NCI-H2227 (cell line): ENCODE measurements around the gene LAD1.

Experiments used
- DNase-seq: peaks from one replicate; lab custom pipeline; 2025; ENCODE audit not compliant: unreplicated experiment; lab: John Stamatoyannopoulos, UW

LAD1 gene

DNA sequence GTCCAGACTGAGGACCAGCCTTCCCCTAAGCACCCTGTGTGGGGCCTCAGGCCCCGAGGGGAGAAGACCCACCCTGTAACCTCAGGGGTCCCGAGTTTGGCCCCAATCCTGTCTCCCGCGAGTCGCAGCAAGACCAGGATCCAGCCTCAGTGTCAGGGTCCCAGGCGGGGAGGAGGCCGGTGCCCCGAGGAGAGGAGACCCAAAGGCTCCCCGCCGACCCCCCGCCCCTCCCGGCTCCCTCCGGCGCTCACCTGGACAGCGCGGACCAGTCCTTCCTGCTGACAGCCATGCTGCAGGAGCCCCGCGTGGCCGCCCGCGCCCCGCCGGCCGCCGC is at the start of gene LAD1:
LAD1 (minus strand) TSS at position 307 of the 334 bp plus-strand sequence; CDS start at position 289, 18 bp downstream.
- DNase-seq: no peak

- DNase-seq: peak; percentile 26
Observed at GRCh38 chr1:201447903-201448871, 49.1 kb upstream of the LAD1 start.

- DNase-seq: no peak
Observed at GRCh38 chr1:201445310-201445709, 46.2 kb upstream of the LAD1 start.

DNA sequence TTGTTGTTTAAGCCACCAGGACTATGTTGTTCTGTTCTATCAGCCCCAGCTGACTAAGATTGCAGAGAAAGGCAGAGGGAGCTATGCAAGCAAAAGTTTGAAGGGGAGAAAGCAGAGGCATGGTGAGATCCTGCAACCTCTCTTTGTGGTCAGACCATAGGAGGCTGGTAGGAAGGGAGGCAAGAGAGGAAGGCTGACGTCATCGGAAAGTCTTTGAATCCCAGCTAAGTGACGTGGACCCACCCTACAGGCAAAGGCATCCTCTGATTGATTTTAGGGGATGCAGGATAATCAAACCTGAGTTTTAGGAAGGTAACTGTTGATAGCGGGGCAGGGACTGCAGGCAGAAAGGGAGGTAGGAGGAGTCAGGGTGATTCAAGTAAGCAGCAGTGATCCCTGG is 45.7 kb upstream of the LAD1 start:
- no peak for DNase-seq

- no peak for DNase-seq
Observed at GRCh38 chr1:201443747-201444146, 44.6 kb upstream of the LAD1 start.

DNA sequence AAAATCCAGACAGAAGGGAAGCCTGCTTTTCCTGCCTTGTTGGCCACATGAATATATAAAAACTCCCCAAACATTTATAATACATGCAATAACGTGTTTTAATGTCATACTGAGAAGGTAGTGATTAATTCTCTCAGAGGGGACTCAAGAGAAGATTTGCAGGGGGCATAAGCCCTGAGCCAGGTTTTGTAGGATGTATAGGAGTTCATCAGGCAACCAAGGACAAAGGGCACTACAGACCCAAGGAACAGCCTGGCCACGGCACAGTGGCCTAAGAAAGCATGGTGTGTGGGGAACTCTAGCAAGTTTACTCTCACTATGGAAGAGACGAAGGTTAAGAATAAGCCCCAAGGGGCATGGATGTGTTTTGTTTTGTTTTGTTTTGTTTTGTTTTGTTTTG is 37.8 kb upstream of the LAD1 start:
- no peak for DNase-seq

- peak; percentile 58 for DNase-seq
Observed at GRCh38 chr1:201436393-201436792, 37.3 kb upstream of the LAD1 start.

DNA sequence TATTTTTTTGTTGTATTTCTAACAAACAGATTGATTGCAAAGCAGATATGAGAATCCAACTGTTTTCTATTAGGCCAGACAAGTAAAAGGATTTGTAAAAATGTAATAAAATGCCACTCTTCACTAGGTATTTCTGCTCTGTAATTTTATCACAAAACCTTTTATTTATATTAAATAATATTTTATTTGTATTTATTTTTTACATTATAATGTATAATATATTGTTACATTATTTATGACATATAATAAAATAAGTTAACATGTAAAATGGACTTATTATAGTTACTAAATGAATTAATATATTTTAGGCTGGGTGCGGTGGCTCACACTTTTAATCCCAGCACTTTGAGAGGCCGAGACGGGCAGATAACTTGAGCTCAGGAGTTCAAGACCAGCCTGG is 35.1 kb upstream of the LAD1 start:
- no peak for DNase-seq

- DNase-seq: no peak
Observed at GRCh38 chr1:201433609-201434008, 34.5 kb upstream of the LAD1 start.

DNA sequence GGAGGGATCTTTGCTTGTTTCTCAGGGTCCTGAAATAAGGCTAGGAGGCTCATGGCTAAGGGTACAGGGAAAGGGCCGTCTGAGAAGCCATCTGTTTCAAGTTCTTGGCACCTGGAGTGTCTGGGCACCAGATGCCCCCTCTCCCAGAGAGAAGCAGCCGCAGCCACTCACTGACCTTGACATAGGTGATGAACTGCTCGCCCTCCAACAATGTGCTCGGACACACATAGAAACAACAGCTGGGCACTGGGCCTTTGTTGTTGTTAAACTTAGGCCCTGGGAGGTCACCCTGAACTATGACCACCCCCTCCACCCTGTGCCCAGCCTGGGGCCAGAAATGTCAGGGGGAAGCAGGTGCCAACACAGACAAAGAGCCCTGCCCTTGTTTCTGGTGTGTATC is 31.7 kb upstream of the LAD1 start:
- DNase-seq: no peak

DNA sequence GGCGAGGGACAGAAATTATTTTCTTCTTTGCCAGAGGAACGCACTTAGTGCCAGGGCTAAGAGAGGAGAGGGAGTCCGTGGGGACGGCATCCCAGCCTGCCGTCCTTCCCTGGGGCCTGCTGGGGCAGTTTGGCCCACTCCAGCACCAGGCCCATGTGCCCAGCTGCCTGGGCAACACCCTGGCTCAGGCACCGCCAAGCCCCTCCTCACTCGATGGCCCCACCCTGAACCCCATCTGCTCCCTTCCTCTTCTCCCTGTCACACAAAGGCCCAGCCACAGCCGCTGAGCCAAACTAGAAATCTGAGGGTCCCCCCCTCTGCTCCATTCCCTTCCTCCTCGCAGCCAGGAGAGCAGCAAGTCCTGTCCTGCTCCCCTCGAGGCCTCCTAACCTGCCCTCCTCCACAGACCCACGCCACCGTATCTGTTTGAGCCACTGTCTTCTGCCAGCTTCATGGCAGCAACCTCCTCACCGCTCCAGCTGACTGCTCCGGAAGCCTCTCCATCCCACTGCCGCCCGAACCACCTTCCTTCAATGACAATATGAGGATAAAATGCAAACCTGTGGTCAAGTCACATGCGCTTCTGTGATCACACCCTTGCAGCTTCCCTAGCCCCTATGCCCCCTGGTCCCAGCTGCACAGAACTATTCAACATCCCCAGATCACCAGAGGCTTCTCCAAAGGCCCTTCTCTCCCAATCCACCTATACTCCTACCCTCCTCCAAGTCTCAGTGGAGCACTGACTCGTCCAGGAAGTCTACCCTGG is 30.8 kb upstream of the LAD1 start:
- DNase-seq: no peak

- no peak for DNase-seq
Observed at GRCh38 chr1:201427963-201428362, 28.8 kb upstream of the LAD1 start.

DNA sequence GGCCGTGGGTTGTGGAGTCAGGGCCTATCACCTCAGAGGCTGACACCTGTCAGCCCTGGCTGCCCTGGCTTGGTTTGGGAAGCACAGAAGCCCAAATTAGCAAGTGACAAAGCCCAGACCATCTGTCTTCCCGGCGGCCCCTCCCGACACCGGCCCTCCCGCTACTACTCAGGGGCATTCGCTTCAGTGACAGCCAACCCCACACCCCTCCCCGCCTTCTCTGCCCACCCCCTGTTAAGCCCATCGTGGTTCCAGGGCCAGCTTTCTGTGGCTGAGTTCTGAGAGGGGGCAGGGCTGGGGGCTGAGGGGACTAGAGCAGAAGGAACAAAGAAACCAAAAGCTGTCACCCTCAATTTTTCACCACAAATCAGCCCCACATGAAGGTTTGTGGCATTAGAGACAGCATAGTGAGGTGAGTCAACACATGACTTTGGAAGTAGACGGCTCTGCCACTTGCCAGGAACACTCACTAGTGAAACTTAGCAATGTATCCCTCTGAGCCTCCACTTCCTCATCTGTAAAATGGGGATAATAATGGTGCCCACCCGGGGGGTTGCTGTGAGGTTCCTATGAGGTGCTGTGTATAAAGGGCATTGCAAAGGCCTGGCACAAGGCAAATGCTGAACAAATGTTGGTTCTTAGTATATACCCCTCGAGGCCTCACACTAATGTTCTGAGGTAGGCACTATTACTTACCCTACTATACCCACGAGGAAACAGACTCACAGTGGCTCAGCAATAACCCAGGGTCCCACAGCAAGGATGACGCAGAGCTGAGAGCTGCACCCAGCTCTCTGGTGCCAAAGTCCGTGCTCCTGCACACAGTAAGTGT is 27.6 kb upstream of the LAD1 start:
- no peak for DNase-seq

DNA sequence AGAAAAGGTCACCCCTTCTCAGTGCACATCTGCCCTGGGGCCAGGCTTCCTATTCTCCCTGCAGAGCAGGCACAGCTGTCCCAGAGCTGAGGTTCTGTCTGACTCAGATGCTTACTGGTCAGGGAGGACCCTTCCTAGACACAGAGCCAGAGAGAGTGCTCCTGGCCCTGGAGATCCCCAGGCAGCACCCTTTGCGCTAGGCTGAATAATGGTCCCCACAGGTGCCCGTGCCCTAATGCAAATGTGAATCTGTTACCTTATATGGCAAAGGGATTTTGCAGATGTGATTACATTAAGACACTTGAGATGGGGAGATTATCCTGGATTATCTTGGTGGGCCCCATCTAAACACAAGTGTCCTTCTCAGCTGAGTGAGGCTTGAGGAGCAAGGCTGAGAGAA is 25.0 kb upstream of the LAD1 start:
- no peak for DNase-seq

DNA sequence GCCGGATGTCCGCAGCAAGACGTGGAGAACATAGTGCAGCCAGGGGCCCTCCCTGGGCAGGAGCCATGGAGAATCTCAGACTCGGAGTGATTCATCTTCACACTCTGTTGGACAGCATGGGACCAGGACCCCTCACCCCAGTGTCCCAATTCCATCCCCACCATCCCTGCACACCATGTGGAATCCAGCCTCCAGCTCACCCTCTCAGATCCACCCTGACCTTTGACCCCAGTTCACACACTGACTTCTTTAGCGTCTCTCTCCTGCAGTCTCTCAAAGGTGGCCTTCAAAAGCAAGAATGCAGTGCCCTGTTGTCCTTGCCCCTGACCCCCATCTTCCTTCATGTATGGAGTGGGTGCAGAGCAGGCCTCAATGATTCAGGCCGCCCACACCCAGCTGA is 24.5 kb upstream of the LAD1 start:
- no peak for DNase-seq

GRCh38 chr1:201422436-201423030 is 23.4 kb upstream of the LAD1 start:
- no peak for DNase-seq

- no peak for DNase-seq
Observed at GRCh38 chr1:201422026-201422425, 22.9 kb upstream of the LAD1 start.

GRCh38 chr1:201421041-201421440 is 21.9 kb upstream of the LAD1 start:
- no peak for DNase-seq

GRCh38 chr1:201420608-201421002 is 21.5 kb upstream of the LAD1 start:
- no peak for DNase-seq

DNA sequence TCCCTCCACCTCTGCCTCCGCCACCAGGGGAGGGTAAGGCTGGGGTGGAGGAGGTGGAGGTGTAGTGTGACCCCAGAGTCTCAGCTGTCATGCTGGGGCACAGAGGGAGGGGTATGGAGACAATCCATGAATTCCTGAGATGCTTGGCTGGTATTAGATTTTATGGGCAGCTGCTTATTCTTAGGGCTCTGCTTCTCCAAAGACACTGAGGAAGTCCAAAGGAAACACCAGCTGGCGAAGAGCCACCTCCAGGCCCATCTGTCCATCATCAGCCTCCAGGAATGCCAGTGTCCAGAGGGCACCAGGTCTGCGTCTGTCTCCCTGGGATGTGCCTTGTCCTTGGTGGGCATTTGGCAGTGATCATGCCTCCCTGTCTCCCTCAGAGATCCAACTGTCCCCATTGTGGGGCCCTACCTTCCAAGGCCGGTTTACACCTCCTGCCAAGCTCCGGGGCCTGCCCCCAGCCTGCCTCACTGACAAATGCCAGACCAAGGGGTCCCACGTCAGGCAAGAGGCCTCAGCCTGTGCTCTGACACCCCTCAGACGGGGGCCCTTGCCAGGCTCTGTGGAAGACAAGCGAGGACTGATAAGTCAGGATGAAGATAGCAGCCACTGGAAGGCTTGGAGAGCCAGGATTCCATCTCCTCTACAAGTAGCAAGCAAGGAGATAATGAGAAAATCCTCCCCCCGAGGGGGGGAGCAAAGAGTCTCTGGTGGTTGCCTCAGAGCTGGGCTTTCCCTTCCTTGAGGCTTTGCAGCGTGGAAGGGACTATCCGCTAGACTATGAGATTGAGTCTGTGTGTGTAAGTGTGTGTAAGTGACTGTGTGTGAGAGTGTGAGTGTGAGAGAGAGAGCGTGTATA is 20.9 kb upstream of the LAD1 start:
- no peak for DNase-seq
